Activated T-cell treated with anti-CD3 and anti-CD28 coated beads, Interleukin-2, amount 50 U/mL, for 72 hours (primary cell): ENCODE measurements around the gene ZNF587B. TPM values are rescaled to one million over a fixed set of nuclear protein-coding genes. Genes with fewer than 3 reads are reported as not detected.
"Not testable (repeated sequence)": the region's sequence is repeated elsewhere in the genome, so short reads cannot be mapped to it uniquely, and the experiment has no call there.

ENCODE experiments used
- ATAC-seq, 2 donors: fragments of 150-1000 bp; cut with Tn5 transposase; replicated peaks in 1 of 2; 2 replicates each; pipeline ENCODE4 v1.10.0; 2021; ENCODE audit warnings: moderate library complexity in 2 of 2, mild to moderate bottlenecking in 1 of 2
- DNase-seq, 2 donors: peaks; one replicate each; pipeline ENCODE4 v3.0.0; 2021 to 2022; ENCODE audit warnings: mixed read lengths in 1 of 2
- H3K27ac Mint-ChIP-seq: one replicate; pipeline ENCODE4 v1.8.0; 2022; ENCODE audit warnings: mild to moderate bottlenecking, moderate library complexity, mixed read lengths
- H3K27me3 Mint-ChIP-seq: one replicate; pipeline ENCODE4 v1.8.0; 2022; ENCODE audit warnings: low read depth, mixed read lengths
- H3K36me3 Mint-ChIP-seq, 2 donors: one replicate each; pipeline ENCODE4 v1.8.0; 2022; ENCODE audit warnings: mixed read lengths in 2 of 2, mild to moderate bottlenecking in 1 of 2; ENCODE audit not compliant: insufficient read depth in 2 of 2
- H3K4me1 Mint-ChIP-seq: one replicate; pipeline ENCODE4 v1.8.0; 2022; ENCODE audit warnings: low read depth, mixed read lengths
- H3K4me3 Mint-ChIP-seq, 2 donors: one replicate each; pipeline ENCODE4 v1.8.0; 2022; ENCODE audit warnings: mild to moderate bottlenecking in 2 of 2, mixed read lengths in 2 of 2, moderate library complexity in 2 of 2
- H3K9me3 Mint-ChIP-seq, 2 donors: one replicate each; pipeline ENCODE4 v1.8.0; 2022; ENCODE audit warnings: mixed read lengths in 2 of 2
- total RNA-seq, 2 donors: library from RNA; stranded (reverse); gene quantifications; one replicate each; pipeline ENCODE4 v1.2.3, GENCODE V29; 2022

The ZNF587B gene
- total RNA-seq, 2 donors from 2014 or later = 16.8 to 18.0 TPM

DNA sequence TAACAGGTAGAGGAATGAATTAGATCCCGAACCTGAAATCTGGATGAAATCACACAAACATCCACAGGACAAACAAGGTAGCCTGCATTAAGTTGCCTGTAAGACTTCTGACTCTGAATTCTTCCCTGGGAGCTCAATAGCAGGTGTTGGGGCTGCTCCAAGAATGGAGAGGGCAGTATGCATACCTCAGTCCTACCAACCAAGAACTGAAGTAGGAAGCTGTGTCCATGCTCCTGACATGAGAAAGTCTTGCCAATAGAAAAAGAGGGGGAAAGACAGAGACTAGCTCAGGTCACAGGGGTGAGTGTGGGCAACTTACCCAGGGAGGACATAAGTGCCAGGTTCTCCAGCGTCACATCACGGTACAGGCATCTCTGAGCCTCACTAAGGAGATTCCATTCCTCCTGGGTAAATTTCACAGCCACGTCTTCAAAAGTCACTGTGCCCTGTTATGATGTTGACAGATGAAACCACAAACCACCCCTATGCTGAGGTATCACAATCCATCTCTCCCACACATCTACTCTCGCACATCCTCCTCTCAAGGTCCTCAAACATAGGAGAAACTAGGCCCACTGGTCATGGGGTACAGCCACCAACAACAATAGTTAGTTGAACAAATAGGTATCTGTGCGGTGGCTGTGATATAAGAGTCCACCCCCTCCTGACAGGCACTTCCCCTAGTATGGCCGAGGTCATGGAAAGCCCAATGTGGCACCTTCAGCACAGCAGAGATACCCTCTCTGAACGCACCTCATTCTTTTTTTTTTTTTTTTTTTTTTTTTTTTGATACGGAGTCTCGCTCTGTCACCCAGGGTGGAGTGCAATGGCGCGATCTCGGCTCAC is 16.9 kb upstream of the ZNF587B start:
- DNase-seq = peak in 1 of 2 donors; percentile 17
- peak overlapping the region; percentile 95 to 96 for H3K4me3 Mint-ChIP-seq
- peaks cover 14% of the 10 kb centered on the region in 2 donors for H3K36me3 Mint-ChIP-seq
- not testable (repeated sequence) for H3K27me3 Mint-ChIP-seq, H3K27ac Mint-ChIP-seq, H3K9me3 Mint-ChIP-seq
- peak; percentile 30 to 38 for ATAC-seq
- peaks cover 59% of the 10 kb centered on the region for H3K4me1 Mint-ChIP-seq

- DNase-seq = no peak
- Mint-ChIP-seq H3K9me3 (no peaks in the 10 kb centered on the region), H3K4me3 (peak overlapping the region; percentile 95 to 96), H3K36me3 (peaks cover 11 to 14% of the 10 kb centered on the region in 2 donors), H3K27me3 (no peaks in the 10 kb centered on the region), H3K4me1 (peaks cover 66% of the 10 kb centered on the region), H3K27ac (peak overlapping the region; percentile 96)
- ATAC-seq = no peak
Measured at GRCh38 chr19:57813919-57814504, 16.1 kb upstream of the ZNF587B start.

DNA sequence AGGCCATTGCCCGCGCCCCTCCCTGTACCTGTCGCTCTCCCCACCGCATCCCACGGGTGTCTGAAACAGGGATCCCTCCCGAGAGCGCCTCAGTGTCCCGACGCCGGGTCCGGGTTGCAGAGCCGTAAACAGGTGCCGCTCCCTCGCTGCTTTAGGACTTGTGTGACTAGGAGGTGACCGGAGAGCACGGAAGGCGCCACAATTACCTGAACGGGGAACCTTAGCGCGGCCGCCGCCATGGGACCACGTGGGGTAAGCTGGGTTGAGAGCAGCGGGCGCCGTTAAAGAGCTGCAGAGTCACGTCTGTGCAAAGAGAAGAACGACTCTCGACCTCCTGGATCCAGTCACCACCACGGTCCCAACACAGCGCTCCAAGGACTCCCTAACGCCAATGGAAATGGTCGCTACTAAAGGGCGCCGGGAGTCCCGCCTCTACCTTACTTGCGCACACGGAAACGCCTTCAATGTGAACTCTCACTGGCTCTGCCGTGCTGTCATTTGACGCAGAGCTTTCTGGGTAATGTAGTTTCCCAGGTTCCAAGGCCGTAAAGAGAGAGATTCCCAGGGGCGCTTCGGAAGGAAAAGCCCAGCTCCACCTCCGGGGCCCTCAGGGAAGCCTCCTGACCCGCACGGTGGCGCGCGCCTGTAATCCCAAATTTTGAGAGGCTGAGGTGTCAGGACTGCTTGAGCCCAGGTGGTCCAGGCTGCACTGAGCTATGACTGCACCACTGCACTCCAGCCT is 15.4 kb upstream of the ZNF587B start, which contains the start of gene ZNF552:
Gene ZNF552 (minus strand): TSS at position 409 of the 742 bp plus-strand sequence. CDS start 170 bp downstream, at position 239.
- Mint-ChIP-seq H3K4me1 (peaks cover 61% of the 10 kb centered on the region), H3K27me3 (no peaks in the 10 kb centered on the region), H3K9me3 (no peaks in the 10 kb centered on the region), H3K36me3 (peaks cover 10 to 12% of the 10 kb centered on the region in 2 donors), H3K4me3 (peak within 1 kb of the TSS; percentile 95 to 96), H3K27ac (peak within 1 kb of the TSS; percentile 96)
- ATAC-seq (peak; percentile 72 to 79), DNase-seq (peak; percentile 75 to 79)

GRCh38 chr19:57815247-57816075 is 14.6 kb upstream of the ZNF587B start:
- peak overlapping the region; percentile 96 for H3K27ac Mint-ChIP-seq
- no peak for DNase-seq
- no peak for ATAC-seq
- H3K4me1 Mint-ChIP-seq = peaks cover 65% of the 10 kb centered on the region
- no peaks in the 10 kb centered on the region for H3K9me3 Mint-ChIP-seq
- H3K27me3 Mint-ChIP-seq = no peaks in the 10 kb centered on the region
- peak overlapping the region; percentile 95 to 96 for H3K4me3 Mint-ChIP-seq
- H3K36me3 Mint-ChIP-seq = peaks cover 14 to 15% of the 10 kb centered on the region in 2 donors

DNA sequence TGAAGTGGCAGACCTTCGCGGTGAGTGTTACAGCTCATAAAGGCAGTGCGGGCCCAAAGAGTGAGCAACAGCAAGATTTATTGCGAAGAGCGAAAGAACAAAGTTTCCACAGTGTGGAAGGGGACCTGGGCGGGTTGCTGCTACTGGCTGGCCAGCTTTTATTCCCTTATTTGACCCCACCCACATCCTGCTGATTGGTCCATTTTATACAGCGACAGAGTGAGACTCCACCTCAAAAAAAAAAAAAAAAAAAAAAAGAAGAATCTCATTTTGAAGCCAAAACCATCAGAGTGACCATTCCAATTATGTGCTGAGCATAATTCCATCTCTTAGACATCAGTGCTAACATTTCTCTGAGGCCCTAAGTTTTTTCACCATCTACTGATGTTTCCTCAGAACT is 13.4 kb upstream of the ZNF587B start:
- H3K4me3 Mint-ChIP-seq = no peak overlapping the region
- H3K36me3 Mint-ChIP-seq = peaks cover 14 to 17% of the 10 kb centered on the region in 2 donors
- DNase-seq (peak in 1 of 2 donors; percentile 29), ATAC-seq (no peak)
- H3K27ac Mint-ChIP-seq = no peak overlapping the region
- peaks cover 76% of the 10 kb centered on the region for H3K4me1 Mint-ChIP-seq
- H3K27me3 Mint-ChIP-seq = no peaks in the 10 kb centered on the region
- H3K9me3 Mint-ChIP-seq = no peaks in the 10 kb centered on the region

DNA sequence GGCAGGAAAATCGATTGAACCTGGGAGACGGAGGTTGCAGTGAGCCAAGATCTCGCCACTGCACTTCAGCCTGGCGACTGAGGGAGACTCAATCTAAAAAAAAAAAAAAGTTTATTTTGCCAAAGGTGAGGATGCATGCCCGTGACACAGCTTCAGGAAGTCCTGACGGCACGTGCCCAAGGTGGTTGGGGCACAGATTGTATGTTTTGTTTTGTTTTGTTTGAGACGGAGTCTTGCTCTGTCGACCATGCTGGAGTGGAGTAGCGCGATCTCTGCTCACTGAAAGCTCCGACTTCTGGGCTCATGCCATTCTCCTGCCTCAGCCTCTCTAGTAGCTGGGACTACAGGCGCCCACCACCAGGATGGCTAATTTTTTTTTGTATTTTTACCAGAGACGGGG is 12.1 kb upstream of the ZNF587B start:
- DNase-seq (no peak), ATAC-seq (no peak)
- H3K4me1 Mint-ChIP-seq = peaks cover 76% of the 10 kb centered on the region
- H3K27ac Mint-ChIP-seq = no peak overlapping the region
- H3K9me3 Mint-ChIP-seq = no peaks in the 10 kb centered on the region
- peaks cover 17 to 19% of the 10 kb centered on the region in 2 donors for H3K36me3 Mint-ChIP-seq
- H3K27me3 Mint-ChIP-seq = no peaks in the 10 kb centered on the region
- H3K4me3 Mint-ChIP-seq = peak overlapping the region; percentile 67 to 97

DNA sequence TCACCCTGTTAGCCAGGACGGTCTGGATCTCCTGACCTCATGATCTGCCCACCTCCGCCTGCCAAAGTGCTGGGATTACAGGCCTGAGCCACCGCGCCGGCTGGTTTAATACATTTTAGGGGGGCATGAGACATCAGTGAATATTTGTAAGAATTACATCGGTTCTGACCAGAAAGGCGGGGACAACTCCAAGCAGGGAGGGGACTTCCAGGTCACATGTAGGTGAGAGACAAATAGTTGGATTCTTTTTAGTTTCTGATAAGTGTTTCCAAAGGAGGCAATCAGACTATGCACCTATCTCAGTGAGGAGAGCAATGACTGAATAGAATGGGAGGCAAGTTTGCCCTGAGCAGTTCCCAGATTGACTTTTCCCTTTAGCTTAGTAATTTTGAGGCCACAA is 11.7 kb upstream of the ZNF587B start:
- Mint-ChIP-seq H3K4me3 (peak overlapping the region; percentile 67 to 97), H3K27me3 (no peaks in the 10 kb centered on the region), H3K9me3 (no peaks in the 10 kb centered on the region), H3K4me1 (peaks cover 76% of the 10 kb centered on the region), H3K36me3 (peaks cover 17 to 21% of the 10 kb centered on the region in 2 donors), H3K27ac (no peak overlapping the region)
- DNase-seq = no peak
- ATAC-seq = no peak

- Mint-ChIP-seq H3K9me3 (no peaks in the 10 kb centered on the region), H3K4me1 (peaks cover 77% of the 10 kb centered on the region), H3K4me3 (peak overlapping the region; percentile 97), H3K36me3 (peaks cover 15 to 21% of the 10 kb centered on the region in 2 donors), H3K27ac (peak overlapping the region; percentile 96), H3K27me3 (no peaks in the 10 kb centered on the region)
- peak; percentile 82 to 88 for DNase-seq
- peak; percentile 91 to 92 for ATAC-seq
Measured at GRCh38 chr19:57819475-57820148, 10.5 kb upstream of the ZNF587B start.

DNA sequence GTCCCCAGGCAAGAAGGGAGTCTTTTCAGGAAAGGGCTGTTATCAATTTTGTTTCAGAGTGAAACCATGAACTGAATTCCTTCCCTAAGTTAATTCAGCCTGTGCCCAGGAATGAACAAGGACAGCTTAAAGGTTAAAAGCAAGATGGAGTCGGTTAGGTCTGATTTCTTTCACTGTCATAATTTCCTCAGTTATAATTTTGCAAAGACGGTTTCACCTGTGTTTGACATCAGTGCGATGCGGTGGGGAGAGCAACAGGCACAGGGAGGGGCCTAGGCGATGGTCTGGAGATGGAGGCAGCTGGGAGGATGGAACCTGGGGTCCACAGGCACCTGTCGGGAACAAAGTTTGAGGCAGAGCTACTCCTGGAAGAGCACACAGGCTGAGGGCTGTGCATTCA is 9.5 kb upstream of the ZNF587B start:
- Mint-ChIP-seq H3K4me3 (peak overlapping the region; percentile 97), H3K27me3 (no peaks in the 10 kb centered on the region), H3K36me3 (peaks cover 12 to 21% of the 10 kb centered on the region in 2 donors)

DNA sequence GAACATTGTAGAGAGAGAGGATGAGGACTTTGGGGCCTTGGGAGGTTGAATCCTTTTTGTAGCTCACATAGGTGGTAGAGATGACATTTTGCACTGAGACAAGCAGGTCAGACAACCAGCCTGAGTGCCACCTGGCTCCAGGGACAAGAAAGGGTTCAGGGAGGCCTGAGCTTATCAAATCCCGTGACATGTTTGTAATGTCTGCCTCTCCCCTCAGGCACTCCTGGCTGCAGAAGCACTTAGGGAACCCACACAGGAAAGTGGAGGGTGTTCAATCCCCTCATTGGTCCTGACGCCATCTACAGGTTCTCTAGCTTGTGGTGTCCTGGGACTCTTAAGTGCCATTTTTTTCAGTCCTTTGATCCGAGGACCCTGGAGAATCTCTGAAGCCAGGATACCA is 9.0 kb upstream of the ZNF587B start:
- not testable (repeated sequence) for ATAC-seq, H3K9me3 Mint-ChIP-seq, H3K27me3 Mint-ChIP-seq, DNase-seq
- H3K4me3 Mint-ChIP-seq = peak overlapping the region; percentile 97
- peaks cover 68% of the 10 kb centered on the region for H3K4me1 Mint-ChIP-seq
- peaks cover 12 to 21% of the 10 kb centered on the region in 2 donors for H3K36me3 Mint-ChIP-seq
- H3K27ac Mint-ChIP-seq = peak overlapping the region; percentile 96

More for the DNA sequence above, 9.5 kb upstream of the ZNF587B start:
- peak overlapping the region; percentile 96 for H3K27ac Mint-ChIP-seq
- no peaks in the 10 kb centered on the region for H3K9me3 Mint-ChIP-seq
- H3K4me1 Mint-ChIP-seq = peaks cover 68% of the 10 kb centered on the region
- ATAC-seq = no peak
- no peak for DNase-seq

DNA sequence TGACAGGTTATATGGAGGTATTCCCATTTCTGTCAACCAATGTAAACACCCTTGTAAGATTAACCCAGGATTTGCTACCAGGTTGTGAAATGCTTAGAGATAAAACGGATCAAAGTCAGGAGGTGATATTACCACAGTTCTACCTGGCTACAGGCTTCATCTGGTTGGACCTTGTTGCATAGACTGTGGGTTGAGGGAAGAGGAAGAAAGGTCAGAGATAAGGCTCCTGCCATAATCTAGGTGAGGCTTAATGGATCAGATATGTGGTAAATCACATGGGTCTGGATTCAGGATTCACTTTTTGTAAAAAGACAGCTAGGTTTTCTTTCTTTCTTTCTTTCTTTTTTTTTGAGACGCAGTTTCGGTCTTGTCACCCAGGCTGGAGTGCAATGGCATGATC is 8.6 kb upstream of the ZNF587B start:
- peaks cover 66% of the 10 kb centered on the region for H3K4me1 Mint-ChIP-seq
- not testable (repeated sequence) for DNase-seq, H3K9me3 Mint-ChIP-seq, ATAC-seq, H3K27me3 Mint-ChIP-seq
- peak overlapping the region; percentile 96 for H3K27ac Mint-ChIP-seq
- H3K36me3 Mint-ChIP-seq = peaks cover 12 to 21% of the 10 kb centered on the region in 2 donors
- H3K4me3 Mint-ChIP-seq = peak overlapping the region; percentile 97

DNA sequence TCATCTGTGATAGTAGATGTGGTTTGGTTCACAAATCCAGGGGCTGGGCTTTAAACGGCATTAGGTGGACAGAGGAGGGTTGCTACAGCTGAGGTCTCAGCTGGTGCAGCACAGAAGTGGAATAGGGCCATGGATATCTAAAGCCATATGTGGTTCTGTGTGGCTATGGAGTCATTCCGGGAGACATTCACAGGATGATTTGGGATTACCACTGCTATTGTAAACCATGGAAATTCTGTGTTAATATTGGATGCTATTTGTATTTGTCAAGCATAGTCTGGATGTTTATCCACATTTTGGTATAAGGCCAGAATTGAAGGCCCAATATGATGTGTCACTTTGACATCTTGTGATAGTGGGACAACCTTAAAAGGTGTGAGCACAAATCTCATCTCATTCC is 6.9 kb upstream of the ZNF587B start:
- not testable (repeated sequence) for DNase-seq, H3K9me3 Mint-ChIP-seq, ATAC-seq, H3K27me3 Mint-ChIP-seq
- peak overlapping the region; percentile 84 for H3K27ac Mint-ChIP-seq
- peaks cover 63% of the 10 kb centered on the region for H3K4me1 Mint-ChIP-seq
- H3K4me3 Mint-ChIP-seq = peak overlapping the region in 1 of 2 donors; percentile 8
- H3K36me3 Mint-ChIP-seq = peaks cover 12 to 24% of the 10 kb centered on the region in 2 donors
